OCI-LY1 (cell line): ENCODE results near the gene ANTXR1.

ENCODE experiments used
- H2AFZ ChIP-seq: fragments of 200-600 bp; sonication (generic), shearing (Covaris generic); 2 replicates; pipeline ENCODE4 v1.6.0; 2014; ENCODE audit warnings: antibody characterized with exemption, mild to moderate bottlenecking, low read length
- H3F3A ChIP-seq: fragments of 200-600 bp; sonication (generic), shearing (Covaris generic); 2 replicates; pipeline ENCODE4 v1.6.0; 2014; ENCODE audit warnings: mild to moderate bottlenecking, antibody characterized with exemption, low read length, moderate library complexity; ENCODE audit not compliant: insufficient read depth
- H3K27ac ChIP-seq: fragments of 200-600 bp; sonication (generic); 2 replicates; pipeline ENCODE4 v1.5.1; 2014; ENCODE audit warnings: low read length, mixed run types, mild to moderate bottlenecking, low read depth; ENCODE audit not compliant: poor library complexity, severe bottlenecking
- H3K27me3 ChIP-seq: fragments of 200-600 bp; sonication (generic); 2 replicates; pipeline ENCODE4 v1.6.0; 2014; ENCODE audit warnings: antibody characterized with exemption, mild to moderate bottlenecking, low read length, moderate library complexity; ENCODE audit not compliant: insufficient read depth
- H3K36me3 ChIP-seq: fragments of 200-600 bp; sonication (generic); 2 replicates; pipeline ENCODE4 v1.6.1; 2014; ENCODE audit warnings: mild to moderate bottlenecking, antibody characterized with exemption, low read length, moderate library complexity, mixed read lengths; ENCODE audit not compliant: insufficient read depth
- H3K4me1 ChIP-seq: fragments of 200-600 bp; sonication (generic); 2 replicates; pipeline ENCODE4 v1.5.1; 2014; ENCODE audit warnings: mild to moderate bottlenecking, low read length, moderate library complexity; ENCODE audit not compliant: insufficient read depth, severe bottlenecking
- H3K4me2 ChIP-seq: fragments of 200-600 bp; sonication (generic), shearing (Covaris generic); 2 replicates; pipeline ENCODE4 v1.6.1; 2014; ENCODE audit warnings: low read length
- H3K4me3 ChIP-seq: fragments of 200-600 bp; sonication (generic); 2 replicates; pipeline ENCODE4 v1.5.1; 2014; ENCODE audit warnings: low read length, low read depth, mild to moderate bottlenecking, mixed read lengths; ENCODE audit not compliant: poor library complexity, severe bottlenecking
- H3K79me2 ChIP-seq: fragments of 200-600 bp; shearing (Covaris generic); 2 replicates; pipeline ENCODE4 v1.6.1; 2016; ENCODE audit warnings: mixed run types, low read length, mixed read lengths; ENCODE audit not compliant: insufficient read depth
- H3K9ac ChIP-seq: fragments of 200-600 bp; sonication (generic), shearing (Covaris generic); 2 replicates; pipeline ENCODE4 v1.6.1; 2014; ENCODE audit warnings: mild to moderate bottlenecking, low read length, mixed read lengths
- H3K9me2 ChIP-seq: fragments of 200-600 bp; sonication (generic), shearing (Covaris generic); 2 replicates; pipeline ENCODE4 v1.6.1; 2014; ENCODE audit warnings: low read depth, mild to moderate bottlenecking, low read length, mixed read lengths
- H3K9me3 ChIP-seq: fragments of 200-600 bp; shearing (Covaris generic); 2 replicates; pipeline ENCODE4 v1.6.1; 2014; ENCODE audit warnings: low read length, mixed read lengths
- H4K20me1 ChIP-seq: fragments of 200-600 bp; sonication (generic), shearing (Covaris generic); 2 replicates; pipeline ENCODE4 v1.6.0; 2016; ENCODE audit warnings: mild to moderate bottlenecking, low read length; ENCODE audit not compliant: insufficient read depth
- EZH2 ChIP-seq: fragments of 200-600 bp; sonication (generic), shearing (Covaris generic); IDR thresholded peaks from 2 replicates; pipeline ENCODE4 v1.8.0; 2017; ENCODE audit warnings: borderline replicate concordance, mixed run types, mild to moderate bottlenecking, antibody characterized with exemption, low read length, moderate library complexity, mixed read lengths
- TF ChIP-seq, protein P1 (sequence below): fragments of 200-600 bp; sonication (generic), shearing (Covaris generic); IDR thresholded peaks from 2 replicates; pipeline ENCODE4 v1.5.1; 2017; ENCODE audit warnings: mild to moderate bottlenecking, antibody characterized with exemption, low read length, moderate library complexity, mixed read lengths

ANTXR1 gene

DNA sequence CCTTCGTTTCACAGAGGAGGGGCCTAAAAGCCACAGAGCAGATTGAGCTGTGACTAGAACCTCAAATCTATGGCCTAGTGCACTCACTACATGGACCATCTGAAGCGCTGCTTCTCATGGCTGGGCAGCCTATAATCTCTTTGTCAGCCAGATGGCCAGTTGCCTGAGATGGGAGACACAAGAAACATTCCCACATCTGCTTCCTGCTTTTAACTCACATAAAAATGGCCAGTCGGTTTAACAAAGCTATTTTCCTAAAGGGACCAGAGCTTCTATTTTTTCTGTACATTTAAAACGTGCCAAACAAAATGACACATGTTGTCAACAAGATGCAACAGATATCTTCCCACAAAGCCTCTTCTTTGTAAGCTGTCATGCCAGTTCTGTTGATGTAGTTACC is 200.2 kb downstream of the ANTXR1 start:
- no peaks in the 10 kb centered on the region for H3K9me2 ChIP-seq
- no peaks in the 10 kb centered on the region for H3F3A ChIP-seq
- no peak overlapping the region for H3K4me3 ChIP-seq
- TF ChIP-seq, protein P1, sequence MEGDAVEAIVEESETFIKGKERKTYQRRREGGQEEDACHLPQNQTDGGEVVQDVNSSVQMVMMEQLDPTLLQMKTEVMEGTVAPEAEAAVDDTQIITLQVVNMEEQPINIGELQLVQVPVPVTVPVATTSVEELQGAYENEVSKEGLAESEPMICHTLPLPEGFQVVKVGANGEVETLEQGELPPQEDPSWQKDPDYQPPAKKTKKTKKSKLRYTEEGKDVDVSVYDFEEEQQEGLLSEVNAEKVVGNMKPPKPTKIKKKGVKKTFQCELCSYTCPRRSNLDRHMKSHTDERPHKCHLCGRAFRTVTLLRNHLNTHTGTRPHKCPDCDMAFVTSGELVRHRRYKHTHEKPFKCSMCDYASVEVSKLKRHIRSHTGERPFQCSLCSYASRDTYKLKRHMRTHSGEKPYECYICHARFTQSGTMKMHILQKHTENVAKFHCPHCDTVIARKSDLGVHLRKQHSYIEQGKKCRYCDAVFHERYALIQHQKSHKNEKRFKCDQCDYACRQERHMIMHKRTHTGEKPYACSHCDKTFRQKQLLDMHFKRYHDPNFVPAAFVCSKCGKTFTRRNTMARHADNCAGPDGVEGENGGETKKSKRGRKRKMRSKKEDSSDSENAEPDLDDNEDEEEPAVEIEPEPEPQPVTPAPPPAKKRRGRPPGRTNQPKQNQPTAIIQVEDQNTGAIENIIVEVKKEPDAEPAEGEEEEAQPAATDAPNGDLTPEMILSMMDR, result no peak
- TF ChIP-seq EZH2, result no peak
- H3K36me3 ChIP-seq, result no peaks in the 10 kb centered on the region
- H2AFZ ChIP-seq, result no peak overlapping the region
- H3K4me2 ChIP-seq, result no peak overlapping the region
- H3K79me2 ChIP-seq, result no peaks in the 10 kb centered on the region
- H3K4me1 ChIP-seq, result no peaks in the 10 kb centered on the region
- no peak overlapping the region for H3K9ac ChIP-seq
- no peaks in the 10 kb centered on the region for H4K20me1 ChIP-seq
- no peaks in the 10 kb centered on the region for H3K27me3 ChIP-seq
- no peaks in the 10 kb centered on the region for H3K9me3 ChIP-seq
- H3K27ac ChIP-seq, result no peak overlapping the region

DNA sequence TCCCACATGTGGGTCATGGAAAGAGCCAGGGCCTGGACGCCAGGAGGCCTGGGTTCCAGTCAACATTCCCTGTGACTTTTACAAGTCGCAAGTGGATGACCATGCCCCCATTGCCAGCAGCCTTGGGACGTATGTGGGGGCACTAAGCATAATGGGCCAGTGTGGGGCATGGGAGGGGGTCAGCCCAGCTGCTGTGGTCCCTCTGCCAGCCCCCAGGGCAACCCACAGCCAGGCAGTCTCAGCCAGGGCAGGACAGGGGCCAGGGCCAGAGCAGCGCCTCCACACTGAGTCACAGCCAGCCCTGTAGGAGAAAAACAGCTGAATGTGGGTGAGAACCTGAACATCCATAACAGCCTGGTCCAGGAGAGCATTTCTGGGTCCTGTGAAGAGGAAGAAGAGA is 200.8 kb downstream of the ANTXR1 start:
- TF ChIP-seq, protein P1, result no peak
- no peak for TF ChIP-seq EZH2
- Histone ChIP-seq H3K4me1 (no peaks in the 10 kb centered on the region), H3K27ac (no peak overlapping the region), H3K27me3 (no peaks in the 10 kb centered on the region), H3K9me3 (no peaks in the 10 kb centered on the region), H3K79me2 (no peaks in the 10 kb centered on the region), H3K4me3 (no peak overlapping the region), H3K36me3 (no peaks in the 10 kb centered on the region), H3K9ac (no peak overlapping the region), H4K20me1 (no peaks in the 10 kb centered on the region), H2AFZ (no peak overlapping the region), H3F3A (no peaks in the 10 kb centered on the region), H3K4me2 (no peak overlapping the region), H3K9me2 (no peaks in the 10 kb centered on the region)

DNA sequence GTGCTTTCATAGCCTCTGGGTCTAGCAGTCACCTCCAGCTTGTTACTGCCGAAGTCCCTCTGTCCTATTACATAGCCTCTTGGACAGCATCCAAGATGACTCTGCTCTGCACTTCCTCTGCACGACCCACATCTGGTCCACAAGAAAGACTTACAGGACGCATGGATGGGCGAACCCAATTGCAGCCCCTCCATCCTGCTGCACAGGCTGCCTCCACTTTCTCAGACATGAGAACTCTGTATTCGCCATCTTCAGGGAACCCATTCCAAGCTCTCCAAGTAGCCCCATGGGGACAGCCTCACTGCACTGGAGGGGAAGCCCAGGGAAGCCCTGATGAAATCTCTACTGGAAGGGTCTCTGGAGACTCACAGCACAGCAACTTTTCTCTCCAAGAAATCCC is 201.9 kb downstream of the ANTXR1 start:
- H3K9me3 ChIP-seq, result no peaks in the 10 kb centered on the region
- H4K20me1 ChIP-seq, result no peaks in the 10 kb centered on the region
- no peaks in the 10 kb centered on the region for H3K27me3 ChIP-seq
- no peak overlapping the region for H3K4me2 ChIP-seq
- H3K9me2 ChIP-seq, result no peaks in the 10 kb centered on the region
- no peaks in the 10 kb centered on the region for H3K36me3 ChIP-seq
- TF ChIP-seq EZH2, result no peak
- TF ChIP-seq, protein P1, result no peak
- no peak overlapping the region for H3K27ac ChIP-seq
- no peaks in the 10 kb centered on the region for H3F3A ChIP-seq
- no peak overlapping the region for H2AFZ ChIP-seq
- no peak overlapping the region for H3K9ac ChIP-seq
- no peaks in the 10 kb centered on the region for H3K4me1 ChIP-seq
- H3K79me2 ChIP-seq, result no peaks in the 10 kb centered on the region
- H3K4me3 ChIP-seq, result no peak overlapping the region
